DND-41 (cell line): ENCODE data around the gene SLC4A2.

Source experiments
- ATAC-seq: fragments of 200-7000 bp; cut with Tn5 transposase; 3 replicates; pipeline ENCODE4 v1.9.1; 2021; ENCODE audit warnings: low read depth; ENCODE audit not compliant: insufficient read depth
- DNase-seq: peaks from one replicate; pipeline ENCODE4 v3.0.0-alpha.2; 2020
- H2AFZ ChIP-seq: 2 replicates; pipeline ENCODE4 v1.6.0; 2012; ENCODE audit warnings: low read depth, low read length
- H3K27ac ChIP-seq: 2 replicates; pipeline ENCODE4 v1.5.1; 2012; ENCODE audit warnings: low read length, inconsistent platforms
- H3K27me3 ChIP-seq: fragments of 200-600 bp; sonication (generic); 2 replicates; pipeline ENCODE4 v1.6.0; 2012; ENCODE audit warnings: low read length, mild to moderate bottlenecking, inconsistent platforms; ENCODE audit not compliant: insufficient read depth, poor library complexity
- H3K36me3 ChIP-seq: 2 replicates; pipeline ENCODE4 v1.5.1; 2012; ENCODE audit warnings: low read length, inconsistent platforms; ENCODE audit not compliant: insufficient read depth
- H3K4me1 ChIP-seq: 2 replicates; pipeline ENCODE4 v1.5.1; 2012; ENCODE audit warnings: mild to moderate bottlenecking, low read length; ENCODE audit not compliant: insufficient read depth
- H3K4me2 ChIP-seq: 2 replicates; pipeline ENCODE4 v1.6.0; 2012; ENCODE audit warnings: mild to moderate bottlenecking, moderate library complexity, low read length, inconsistent platforms; ENCODE audit not compliant: insufficient read depth
- H3K4me3 ChIP-seq, 2 experiments: fragments of 200-600 bp in 1 of 2; shearing (Covaris generic) in 1 of 2; 2 replicates each; pipeline ENCODE4 v1.5.1; 2012 to 2016; ENCODE audit warnings: inconsistent platforms in 2 of 2, low read length in 2 of 2, mild to moderate bottlenecking in 2 of 2, low read depth in 1 of 2, moderate library complexity in 1 of 2
- H3K79me2 ChIP-seq: 2 replicates; pipeline ENCODE4 v1.6.0; 2012; ENCODE audit warnings: low read length, inconsistent platforms; ENCODE audit not compliant: insufficient read depth
- H3K9ac ChIP-seq: 2 replicates; pipeline ENCODE4 v1.6.0; 2012; ENCODE audit warnings: low read depth, mild to moderate bottlenecking, inconsistent platforms, low read length, moderate library complexity
- H3K9me3 ChIP-seq: 2 replicates; pipeline ENCODE4 v1.5.1; 2012; ENCODE audit warnings: low read length, moderate library complexity, mild to moderate bottlenecking, inconsistent platforms; ENCODE audit not compliant: insufficient read depth, severe bottlenecking
- H4K20me1 ChIP-seq: 2 replicates; pipeline ENCODE4 v1.6.0; 2012; ENCODE audit warnings: low read length; ENCODE audit not compliant: insufficient read depth
- CTCF ChIP-seq: IDR thresholded peaks from 2 replicates; pipeline ENCODE4 v1.5.1; 2012; ENCODE audit warnings: borderline replicate concordance, low read length, moderate library complexity, mild to moderate bottlenecking; ENCODE audit not compliant: poor library complexity, severe bottlenecking; ENCODE audit errors: extremely low read depth
- EZH2 ChIP-seq: IDR thresholded peaks from 3 replicates; pipeline ENCODE4 v1.6.1; 2012; ENCODE audit warnings: borderline replicate concordance, low read depth, mild to moderate bottlenecking, moderate library complexity, low read length, inconsistent platforms; ENCODE audit not compliant: severe bottlenecking

SLC4A2 gene

GRCh38 chr7:151047976-151048815 lies 11.2 kb upstream of the SLC4A2 start, which contains the start of gene ASIC3:
Gene ASIC3, plus strand, starts transcription at chr7:151048531. Its CDS starts 355 bp downstream, at chr7:151048886.
- no peaks in the 10 kb centered on the region for H3K79me2 ChIP-seq
- no peaks in the 10 kb centered on the region for H3K27me3 ChIP-seq
- peaks cover 41% of the 10 kb centered on the region for H4K20me1 ChIP-seq
- H3K9me3 ChIP-seq: no peaks in the 10 kb centered on the region
- no peak within 1 kb of the TSS for H3K9ac ChIP-seq
- no peak within 1 kb of the TSS for H3K27ac ChIP-seq
- H3K4me3 ChIP-seq: no peak within 1 kb of the TSS
- DNase-seq (no peak), ATAC-seq (no peak)
- no peak within 1 kb of the TSS for H2AFZ ChIP-seq
- no peak within 1 kb of the TSS for H3K4me2 ChIP-seq
- peaks cover 20% of the 10 kb centered on the region for H3K36me3 ChIP-seq
- peaks cover 20% of the 10 kb centered on the region for H3K4me1 ChIP-seq
- TF ChIP-seq EZH2 (no peak), CTCF (no peak)

- H3K79me2 ChIP-seq: no peaks in the 10 kb centered on the region
- ATAC-seq (no peak), DNase-seq (no peak)
- H3K27me3 ChIP-seq: no peaks in the 10 kb centered on the region
- no peak overlapping the region for H3K4me2 ChIP-seq
- no peak overlapping the region for H3K4me3 ChIP-seq
- peaks cover 20% of the 10 kb centered on the region for H3K4me1 ChIP-seq
- no peak overlapping the region for H3K9ac ChIP-seq
- no peak overlapping the region for H3K27ac ChIP-seq
- H4K20me1 ChIP-seq: peaks cover 39% of the 10 kb centered on the region
- H3K36me3 ChIP-seq: peaks cover 16% of the 10 kb centered on the region
- TF ChIP-seq EZH2 (no peak), CTCF (no peak)
- H3K9me3 ChIP-seq: no peaks in the 10 kb centered on the region
- no peak overlapping the region for H2AFZ ChIP-seq
Observed at GRCh38 chr7:151048911-151049463, 10.4 kb upstream of the SLC4A2 start.

GRCh38 chr7:151051108-151051507 lies 8.3 kb upstream of the SLC4A2 start:
- H3K9me3 ChIP-seq: no peaks in the 10 kb centered on the region
- peaks cover 38% of the 10 kb centered on the region for H4K20me1 ChIP-seq
- peak; percentile 84 for DNase-seq
- H3K9ac ChIP-seq: no peak overlapping the region
- peak; percentile 90 for ATAC-seq
- H3K4me2 ChIP-seq: peak overlapping the region; percentile 52
- H2AFZ ChIP-seq: no peak overlapping the region
- H3K4me1 ChIP-seq: peaks cover 21% of the 10 kb centered on the region
- no peak overlapping the region for H3K27ac ChIP-seq
- no peak overlapping the region for H3K4me3 ChIP-seq
- TF ChIP-seq CTCF (no peak), EZH2 (no peak)
- H3K36me3 ChIP-seq: peaks cover 4% of the 10 kb centered on the region; the same call in 1 of the 2 replicates
- no peaks in the 10 kb centered on the region for H3K27me3 ChIP-seq
- no peaks in the 10 kb centered on the region for H3K79me2 ChIP-seq
